Osteoblast (primary cell): ENCODE data around the gene PLOD1. TPM values are rescaled to one million over a fixed set of nuclear protein-coding genes. Genes with fewer than 3 reads are reported as not detected.
"Not testable (repeated sequence)": the region's sequence is repeated elsewhere in the genome, so short reads cannot be mapped to it uniquely, and the experiment has no call there.

Experiments used
- DNase-seq: peaks from one replicate; pipeline ENCODE4 v3.0.0; 2011; ENCODE audit warnings: low spot score, mixed read lengths; ENCODE audit not compliant: insufficient read length; ENCODE audit errors: missing footprints
- H2AFZ ChIP-seq: 2 replicates; pipeline ENCODE4 v1.6.0; 2011; ENCODE audit warnings: mild to moderate bottlenecking, low read length
- H3K27ac ChIP-seq: 2 replicates; pipeline ENCODE4 v1.5.1; 2011; ENCODE audit warnings: mild to moderate bottlenecking, low read depth, low read length, moderate library complexity
- H3K27me3 ChIP-seq: 2 replicates; pipeline ENCODE4 v1.6.0; 2012; ENCODE audit warnings: mild to moderate bottlenecking, control low read depth, inconsistent platforms, low read length, moderate library complexity; ENCODE audit not compliant: insufficient read depth
- H3K36me3 ChIP-seq: 2 replicates; pipeline ENCODE4 v1.5.1; 2011; ENCODE audit warnings: mild to moderate bottlenecking, low read length, control low read depth, moderate library complexity; ENCODE audit not compliant: insufficient read depth
- H3K4me1 ChIP-seq: 2 replicates; pipeline ENCODE4 v1.5.1; 2011; ENCODE audit warnings: mild to moderate bottlenecking, low read length, control low read depth, moderate library complexity; ENCODE audit not compliant: insufficient read depth
- H3K4me2 ChIP-seq: 2 replicates; pipeline ENCODE4 v1.6.0; 2011; ENCODE audit warnings: mild to moderate bottlenecking, low read length; ENCODE audit not compliant: insufficient read depth
- H3K4me3 ChIP-seq: fragments of 200-600 bp; sonication (generic); 3 replicates; pipeline ENCODE4 v1.5.1; 2012; ENCODE audit warnings: mild to moderate bottlenecking, low read length, inconsistent platforms; ENCODE audit not compliant: insufficient read depth
- H3K79me2 ChIP-seq: 2 replicates; pipeline ENCODE4 v1.6.0; 2012; ENCODE audit warnings: mild to moderate bottlenecking, low read length, control low read depth, inconsistent platforms; ENCODE audit not compliant: insufficient read depth
- H3K9me3 ChIP-seq: 2 replicates; pipeline ENCODE4 v1.5.1; 2011; ENCODE audit warnings: low read depth, low read length, control low read depth
- H4K20me1 ChIP-seq: 2 replicates; pipeline ENCODE4 v1.6.0; 2012; ENCODE audit warnings: mild to moderate bottlenecking, low read length, control low read depth; ENCODE audit not compliant: insufficient read depth
- CTCF ChIP-seq: IDR thresholded peaks from 2 replicates; pipeline ENCODE4 v1.5.1; 2011; ENCODE audit warnings: mild to moderate bottlenecking, low read depth, low read length, moderate library complexity; ENCODE audit errors: extremely low read depth
- total RNA-seq: library from RNA; depleted of rRNA; stranded (reverse); fragments of >200 nt; gene quantifications from 2 replicates; pipeline ENCODE4 v1.2.3, GENCODE V29; 2012

PLOD1 gene
- total RNA-seq, 1 donor, result 281 TPM

DNA sequence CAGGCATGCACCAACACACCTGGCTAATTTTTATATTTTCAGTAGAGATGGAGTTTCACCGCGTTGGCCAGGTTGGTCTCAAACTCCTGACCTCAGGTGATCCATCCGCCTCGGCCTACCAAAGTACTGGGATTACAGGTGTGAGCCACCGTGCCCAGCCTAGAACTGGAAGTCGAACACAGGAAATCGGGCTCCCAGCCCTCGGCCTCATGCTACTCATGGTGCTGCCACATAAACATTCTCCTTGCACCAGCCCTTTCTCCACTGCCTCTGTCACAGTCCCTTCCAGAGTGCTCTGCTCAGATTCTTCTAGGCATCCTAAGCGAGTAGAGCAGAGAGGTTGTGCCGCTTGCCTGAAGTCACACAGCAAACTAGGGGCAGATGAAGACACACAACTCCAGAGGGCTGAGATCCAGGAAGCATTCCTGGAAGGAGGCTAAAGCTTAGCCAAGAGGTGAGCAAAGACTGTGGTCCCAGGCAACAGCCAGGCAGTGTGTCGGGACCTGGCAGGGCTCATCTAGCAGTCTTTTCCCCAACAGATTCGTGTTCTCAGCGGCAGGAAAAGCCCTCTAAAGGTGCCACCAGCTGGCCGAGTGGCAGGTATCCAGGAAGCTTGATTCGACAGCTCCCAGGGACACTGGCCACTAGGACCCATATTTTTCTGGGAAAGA is 46.2 kb upstream of the PLOD1 start:
- H3K4me3 ChIP-seq, result no peak overlapping the region
- no peaks in the 10 kb centered on the region for H3K36me3 ChIP-seq
- H3K79me2 ChIP-seq, result no peaks in the 10 kb centered on the region
- peaks cover 5% of the 10 kb centered on the region for H3K27me3 ChIP-seq
- no peaks in the 10 kb centered on the region for H4K20me1 ChIP-seq
- H3K27ac ChIP-seq, result no peak overlapping the region
- no peaks in the 10 kb centered on the region for H3K4me1 ChIP-seq
- no peaks in the 10 kb centered on the region for H3K9me3 ChIP-seq
- no peak overlapping the region for H2AFZ ChIP-seq
- peak; percentile 67 for DNase-seq
- H3K4me2 ChIP-seq, result no peak overlapping the region
- no peak for TF ChIP-seq CTCF

GRCh38 chr1:11888877-11889208 is 45.7 kb upstream of the PLOD1 start:
- no peak overlapping the region for H3K4me3 ChIP-seq
- H3K9me3 ChIP-seq, result no peaks in the 10 kb centered on the region
- no peak for TF ChIP-seq CTCF

DNA sequence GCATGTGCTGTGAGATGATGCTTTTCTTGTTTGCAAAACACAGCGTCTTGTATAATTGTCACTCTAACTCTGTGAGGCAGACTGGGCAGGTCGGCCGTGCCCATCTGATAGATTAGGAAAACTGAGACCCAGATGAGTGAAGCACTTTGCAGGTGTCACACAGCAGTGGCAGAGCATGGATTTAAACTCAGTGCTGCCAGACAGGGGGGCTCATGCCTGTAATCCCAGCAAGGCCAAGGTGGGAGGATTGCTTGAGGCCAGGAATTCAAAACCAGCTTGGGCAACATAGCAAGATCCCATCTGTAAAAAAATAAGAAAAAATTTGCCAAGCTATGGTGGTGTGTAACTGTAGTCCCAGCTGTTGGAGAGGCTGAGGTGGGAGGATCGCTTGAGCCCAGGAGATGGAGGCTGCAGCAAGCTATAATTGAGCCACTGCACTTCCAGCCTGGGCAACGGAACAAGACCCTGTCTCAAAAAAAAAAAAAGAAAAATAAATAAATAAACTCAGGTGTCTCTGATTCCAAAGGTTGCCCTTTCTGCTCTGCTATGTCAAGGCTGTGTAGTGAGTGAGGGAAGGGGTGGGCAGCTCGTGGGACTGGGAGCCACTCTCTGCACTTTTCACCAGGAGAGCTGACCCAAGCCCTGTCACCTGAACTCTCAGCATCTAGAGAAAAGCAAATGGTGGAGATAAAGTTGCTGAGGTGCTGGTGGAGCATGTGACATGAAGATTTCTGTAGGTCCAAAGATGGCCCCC is 42.9 kb upstream of the PLOD1 start:
- peak; percentile 67 for DNase-seq
- Histone ChIP-seq H3K79me2 (no peaks in the 10 kb centered on the region), H2AFZ (no peak overlapping the region), H3K4me3 (no peak overlapping the region), H3K27me3 (peaks cover 5% of the 10 kb centered on the region), H3K36me3 (no peaks in the 10 kb centered on the region), H3K4me1 (no peaks in the 10 kb centered on the region), H4K20me1 (peaks cover 4% of the 10 kb centered on the region), H3K4me2 (no peak overlapping the region), H3K9me3 (no peaks in the 10 kb centered on the region), H3K27ac (no peak overlapping the region)
- no peak for TF ChIP-seq CTCF

More at GRCh38 chr1:11888877-11889208, 45.7 kb upstream of the PLOD1 start:
- H2AFZ ChIP-seq, result no peak overlapping the region
- no peak for DNase-seq
- peaks cover 5% of the 10 kb centered on the region for H3K27me3 ChIP-seq
- no peaks in the 10 kb centered on the region for H3K36me3 ChIP-seq
- no peaks in the 10 kb centered on the region for H4K20me1 ChIP-seq
- no peaks in the 10 kb centered on the region for H3K4me1 ChIP-seq
- H3K4me2 ChIP-seq, result no peak overlapping the region
- no peaks in the 10 kb centered on the region for H3K79me2 ChIP-seq
- H3K27ac ChIP-seq, result no peak overlapping the region

DNA sequence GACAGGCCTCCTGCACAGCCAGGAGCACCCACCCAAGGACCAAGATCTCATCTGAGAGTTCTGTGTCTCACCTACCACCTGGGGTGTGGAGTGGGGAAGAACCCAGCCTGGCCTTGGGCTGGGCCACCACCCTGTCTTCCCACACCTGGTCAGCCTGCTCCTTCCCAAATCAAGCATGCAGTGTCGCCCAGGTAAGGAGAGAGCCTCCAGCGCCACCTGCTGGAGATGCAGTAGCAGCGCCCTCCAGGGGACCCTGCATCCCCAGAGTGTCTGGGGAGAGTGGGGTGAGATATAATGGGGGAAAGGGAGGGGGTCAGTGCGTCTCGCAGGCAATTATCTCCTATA is 40.6 kb upstream of the PLOD1 start:
- Histone ChIP-seq H3K9me3 (no peaks in the 10 kb centered on the region), H3K4me1 (no peaks in the 10 kb centered on the region), H3K4me2 (no peak overlapping the region), H2AFZ (no peak overlapping the region), H3K27ac (no peak overlapping the region), H3K27me3 (peaks cover 22% of the 10 kb centered on the region), H4K20me1 (peaks cover 4% of the 10 kb centered on the region), H3K36me3 (no peaks in the 10 kb centered on the region), H3K4me3 (no peak overlapping the region), H3K79me2 (no peaks in the 10 kb centered on the region)
- peak; percentile 92 for DNase-seq
- peak; percentile 87 for TF ChIP-seq CTCF

GRCh38 chr1:11894501-11894900 is 40.0 kb upstream of the PLOD1 start:
- not testable (repeated sequence) for H3K27ac ChIP-seq, H3K4me2 ChIP-seq, H4K20me1 ChIP-seq, H3K79me2 ChIP-seq, H3K4me1 ChIP-seq, H2AFZ ChIP-seq, H3K36me3 ChIP-seq, H3K9me3 ChIP-seq, DNase-seq, H3K4me3 ChIP-seq
- H3K27me3 ChIP-seq, result peaks cover 28% of the 10 kb centered on the region
